ENCODE results near the gene N4BP2L1. TPM values are rescaled to one million over a fixed set of nuclear protein-coding genes. Genes with fewer than 3 reads are reported as not detected.

N4BP2L1 gene
- total RNA-seq (10 to 100 TPM in 5 of 9 donors, 1 to 10 TPM in 4; 6.7 to 23.5 (median 10.5) TPM), polyA plus RNA-seq (10 to 100 TPM in 2 of 3 donors, 1 to 10 TPM in 1; 9.4 to 22.0 (median 16.5) TPM)
- long read RNA-seq, donor 1, result 0 reads
- long read RNA-seq, donor 2, partial matches to known transcripts, result 0 of 3 reads
- long read RNA-seq, donor 2, other reads (novel, unspliced or antisense), result 0 of 3 reads
- long read RNA-seq, donor 3, partial matches to known transcripts, result 0 of 1 reads
- long read RNA-seq, donor 3, other reads (novel, unspliced or antisense), result 0 of 1 reads
- long read RNA-seq, donor 4, partial matches to known transcripts, result 0 of 8 reads
- long read RNA-seq, donor 4, other reads (novel, unspliced or antisense), result 1 of 8 reads
- long read RNA-seq, donor 5, transcript N4BP2L1-202 (5 exons, 3,046 nt), result major isoform, 9 of 14 reads
- long read RNA-seq, donor 5, partial matches to known transcripts, result 0 of 14 reads
- long read RNA-seq, donor 5, other reads (novel, unspliced or antisense), result 1 of 14 reads
- long read RNA-seq, donor 6, partial matches to known transcripts, result 0 of 5 reads
- long read RNA-seq, donor 6, other reads (novel, unspliced or antisense), result 0 of 5 reads
- long read RNA-seq, donor 7, result 0 reads
- long read RNA-seq, donor 8, partial matches to known transcripts, result 0 of 2 reads
- long read RNA-seq, donor 8, other reads (novel, unspliced or antisense), result 0 of 2 reads
- long read RNA-seq, donor 9, partial matches to known transcripts, result 0 of 2 reads
- long read RNA-seq, donor 9, other reads (novel, unspliced or antisense), result 0 of 2 reads
- long read RNA-seq, donor 10, result 0 reads

DNA sequence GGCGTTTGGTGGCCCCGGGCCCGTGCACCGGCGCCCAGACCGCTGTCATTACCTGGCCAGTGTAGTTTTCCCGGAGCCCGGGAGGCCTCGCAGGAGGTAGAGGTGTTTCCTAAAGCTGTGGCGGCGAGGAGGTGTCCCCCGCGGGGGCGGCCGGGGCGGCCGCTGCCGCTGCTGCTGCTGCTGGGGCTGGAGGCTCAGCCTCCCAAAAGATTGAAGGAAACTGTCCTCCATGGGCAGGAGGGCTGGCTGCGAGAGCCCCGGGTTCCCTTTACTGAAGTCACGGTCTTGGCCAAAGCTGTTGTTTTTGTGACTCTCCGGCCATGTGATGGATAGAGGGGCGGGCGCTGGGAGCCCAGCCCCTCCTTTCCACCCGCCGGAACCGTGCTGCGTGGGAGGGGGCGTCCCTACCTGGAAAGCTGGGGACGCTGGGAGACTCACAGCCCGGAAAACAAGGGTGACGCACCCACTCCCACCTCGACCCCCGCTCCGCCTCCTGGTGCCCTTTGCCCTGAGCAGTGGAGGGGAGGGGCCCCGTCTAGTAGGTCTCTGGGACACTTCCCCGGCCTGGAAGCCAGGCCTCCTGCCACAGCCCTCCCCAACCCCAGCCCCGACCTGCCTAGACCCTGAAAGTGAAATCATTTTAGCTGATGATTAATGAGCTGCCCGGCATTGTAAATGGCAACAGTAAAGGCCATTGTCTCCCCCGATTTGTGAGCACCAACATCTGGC, at the start of gene N4BP2L1:
TSS of gene N4BP2L1 (minus strand) at position 279 of the 729 bp plus-strand sequence. CDS start at position 231, 48 bp downstream.
- Histone ChIP-seq H3K27ac (peak within 1 kb of the TSS; percentile 58 to 93 (median 81)), H3K27me3 (no peaks in the 10 kb centered on the region), H3K4me3 (peak within 1 kb of the TSS; percentile 26 to 96 (median 77)), H3K4me1 (replicated peaks in 1 of 2) (peaks cover 0 to 21% of the 10 kb centered on the region in 2 donors), H3K9me3 (replicated peaks in 1 of 3) (no peaks in the 10 kb centered on the region), H3K36me3 (replicated peaks in 1 of 2) (no peaks in the 10 kb centered on the region)
- TF ChIP-seq, protein P1, sequence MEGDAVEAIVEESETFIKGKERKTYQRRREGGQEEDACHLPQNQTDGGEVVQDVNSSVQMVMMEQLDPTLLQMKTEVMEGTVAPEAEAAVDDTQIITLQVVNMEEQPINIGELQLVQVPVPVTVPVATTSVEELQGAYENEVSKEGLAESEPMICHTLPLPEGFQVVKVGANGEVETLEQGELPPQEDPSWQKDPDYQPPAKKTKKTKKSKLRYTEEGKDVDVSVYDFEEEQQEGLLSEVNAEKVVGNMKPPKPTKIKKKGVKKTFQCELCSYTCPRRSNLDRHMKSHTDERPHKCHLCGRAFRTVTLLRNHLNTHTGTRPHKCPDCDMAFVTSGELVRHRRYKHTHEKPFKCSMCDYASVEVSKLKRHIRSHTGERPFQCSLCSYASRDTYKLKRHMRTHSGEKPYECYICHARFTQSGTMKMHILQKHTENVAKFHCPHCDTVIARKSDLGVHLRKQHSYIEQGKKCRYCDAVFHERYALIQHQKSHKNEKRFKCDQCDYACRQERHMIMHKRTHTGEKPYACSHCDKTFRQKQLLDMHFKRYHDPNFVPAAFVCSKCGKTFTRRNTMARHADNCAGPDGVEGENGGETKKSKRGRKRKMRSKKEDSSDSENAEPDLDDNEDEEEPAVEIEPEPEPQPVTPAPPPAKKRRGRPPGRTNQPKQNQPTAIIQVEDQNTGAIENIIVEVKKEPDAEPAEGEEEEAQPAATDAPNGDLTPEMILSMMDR (IDR thresholded peaks at IDR 0.05), result no peak
- TF ChIP-seq POLR2A (IDR thresholded peaks at IDR 0.05), result peak; percentile 70 to 82
- WGBS, 4 donors, result 0 to 2% (median 0%) methylated on average over 9 to 40 of the region's 40 CpGs
- intact Hi-C loops (cut with DNase I), result loop anchor here in 1 of 2 donors (10.0 kb wide), 1 partner anchor 107 kb away; the partner anchor contains the start of gene N4BP2L2
- peak; percentile 67 to 85 (median 80) for DNase-seq

DNA sequence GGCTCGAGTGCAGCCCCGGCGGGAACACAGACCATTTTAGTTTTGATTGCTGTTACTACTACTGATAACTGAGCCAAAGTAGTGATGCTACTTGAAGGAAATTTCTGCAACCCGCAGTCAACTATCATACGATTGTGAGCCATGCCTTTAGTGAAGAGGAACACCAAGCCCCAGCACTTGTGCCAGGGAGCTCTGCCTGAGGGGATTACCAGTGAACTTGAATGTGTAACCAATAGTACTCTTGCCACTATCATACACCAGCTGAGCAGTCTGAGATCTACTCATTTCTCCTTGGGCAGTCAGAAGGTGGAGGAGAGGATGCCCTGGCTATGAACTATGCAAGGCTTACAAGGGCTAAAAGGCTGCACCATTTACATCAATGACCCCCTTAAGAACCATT, 49.0 kb upstream of the N4BP2L1 start:
- DNase-seq, result no peak
- 96 to 100% (median 97%) methylated on average over 5 of the region's 5 CpGs for WGBS, 4 donors
- no peaks in the 10 kb centered on the region for H3K27me3 ChIP-seq
- TF ChIP-seq, protein P1 (IDR thresholded peaks at IDR 0.05), result no peak
- TF ChIP-seq POLR2A (IDR thresholded peaks at IDR 0.05), result no peak
- intact Hi-C loops (cut with DNase I), result no loop called here
- H3K9me3 ChIP-seq (replicated peaks in 1 of 3), result no peaks in the 10 kb centered on the region
- H3K27ac ChIP-seq, result no peak overlapping the region
- H3K4me1 ChIP-seq (replicated peaks in 1 of 2), result no peaks in the 10 kb centered on the region
- no peak overlapping the region for H3K4me3 ChIP-seq
- no peaks in the 10 kb centered on the region for H3K36me3 ChIP-seq (replicated peaks in 1 of 2)

DNA sequence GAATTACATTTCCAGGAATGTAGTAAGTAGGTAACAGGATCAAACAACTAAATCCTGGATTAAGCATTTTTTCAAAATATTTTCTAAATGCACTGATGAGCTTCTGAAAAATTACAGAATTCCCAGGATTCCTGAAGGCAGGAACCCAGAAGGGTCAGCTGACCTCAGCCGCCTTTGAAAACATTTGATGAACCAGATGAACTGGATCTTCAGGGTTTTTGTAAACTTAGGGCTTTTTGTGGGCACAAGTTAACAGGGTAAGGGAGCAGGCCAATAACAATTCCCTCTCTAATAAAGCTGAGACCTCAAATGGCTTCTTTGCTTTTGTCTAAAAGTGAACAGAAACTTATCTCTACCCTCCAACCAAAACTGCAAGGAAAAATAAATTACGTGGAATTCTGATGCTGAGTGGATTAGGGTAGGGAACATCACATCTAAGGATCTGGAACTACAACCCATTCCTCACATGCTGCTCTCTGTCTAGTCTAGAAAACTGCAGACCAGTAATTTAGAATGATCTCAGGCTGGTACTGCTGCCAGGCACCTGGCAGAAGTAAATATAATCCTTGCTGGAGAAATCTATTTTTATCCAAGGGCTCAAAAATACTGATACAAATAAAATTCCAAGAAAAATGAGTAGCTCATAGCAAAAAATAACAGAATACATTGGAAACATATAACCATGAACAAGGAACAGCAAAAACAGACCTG, 48.2 kb upstream of the N4BP2L1 start:
- H3K4me1 ChIP-seq (replicated peaks in 1 of 2), result no peaks in the 10 kb centered on the region
- no peak for DNase-seq
- 88 to 98% (median 93%) methylated on average over 2 of the region's 2 CpGs for WGBS, 4 donors
- no peaks in the 10 kb centered on the region for H3K36me3 ChIP-seq (replicated peaks in 1 of 2)
- no peak overlapping the region for H3K4me3 ChIP-seq
- TF ChIP-seq, protein P1 (IDR thresholded peaks at IDR 0.05), result no peak
- no peak for TF ChIP-seq POLR2A (IDR thresholded peaks at IDR 0.05)
- no peaks in the 10 kb centered on the region for H3K27me3 ChIP-seq
- intact Hi-C loops (cut with DNase I), result no loop called here
- no peak overlapping the region for H3K27ac ChIP-seq
- H3K9me3 ChIP-seq (replicated peaks in 1 of 3), result no peaks in the 10 kb centered on the region

Measured in adrenal gland (tissue), 19 donors.